ENCODE results near the gene FBXW12.
"Not testable (repeated sequence)": the region's sequence is repeated elsewhere in the genome, so short reads cannot be mapped to it uniquely, and the experiment has no call there.

The FBXW12 gene, protein sequence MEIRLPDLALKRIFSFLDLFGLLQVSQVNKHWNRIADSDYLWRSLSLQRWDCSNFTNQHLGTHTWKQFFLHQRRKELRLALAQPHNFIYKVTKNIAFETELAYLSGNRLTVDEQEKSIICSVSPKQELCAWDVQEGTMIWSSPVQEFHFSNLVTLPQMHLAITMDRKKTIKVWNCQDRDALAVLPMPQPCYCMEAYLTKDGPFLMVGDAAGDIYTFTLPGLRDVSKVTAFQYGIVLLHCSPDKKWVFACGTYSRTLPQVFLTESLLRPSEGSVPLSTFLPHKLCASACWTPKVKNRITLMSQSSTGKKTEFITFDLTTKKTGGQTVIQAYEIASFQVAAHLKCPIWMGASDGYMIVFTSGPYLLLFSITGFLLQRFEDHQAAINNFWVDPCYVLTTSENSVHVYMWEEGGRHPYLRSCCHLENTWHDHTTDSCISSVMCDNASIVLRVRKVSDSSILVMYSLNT
- 0 reads per million in 3 donors for total RNA-seq

DNA sequence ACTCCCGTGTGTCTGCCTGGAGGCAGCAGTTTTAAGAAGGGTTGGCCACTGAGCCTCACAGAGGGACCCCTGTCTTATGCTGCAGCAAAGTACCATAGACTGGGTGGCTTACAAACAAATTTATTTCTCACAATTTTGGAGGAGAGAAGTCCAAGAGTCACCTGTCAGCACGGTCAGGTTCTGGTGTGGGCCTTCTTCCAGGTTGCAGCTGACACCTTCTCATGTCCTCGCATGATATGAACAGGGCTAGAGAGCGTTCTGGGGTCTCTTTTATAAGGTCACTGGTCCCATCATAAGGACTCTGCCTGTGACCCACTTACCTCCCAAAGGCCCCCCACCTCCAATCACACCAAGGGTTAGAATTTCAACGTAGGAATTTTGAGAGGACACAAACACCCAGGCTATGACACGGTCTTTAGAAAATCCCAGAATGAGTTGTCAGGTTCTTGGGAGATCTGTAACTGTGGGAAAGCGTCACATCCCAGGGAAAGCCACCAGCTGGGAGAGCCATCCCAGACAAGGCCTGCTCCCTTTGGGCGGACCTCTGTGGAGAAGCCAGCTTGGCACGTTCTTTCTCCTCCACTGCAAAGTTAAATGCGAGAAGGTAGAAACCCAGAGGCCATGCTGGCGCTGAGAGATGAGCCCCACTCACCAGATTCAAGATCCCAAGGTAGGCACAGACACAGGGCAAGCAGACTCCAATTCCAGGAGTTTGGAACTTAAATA lies at the start of gene FBXW12:
TSS of gene FBXW12 (plus strand) at position 569 of the 726 bp plus-strand sequence. CDS start 549 bp downstream, outside the sequence.
- H3K27ac ChIP-seq (ENCODE audit: insufficient read depth, low read length, poor library complexity, severe bottlenecking) = no peak within 1 kb of the TSS
- no peak within 1 kb of the TSS for H3K4me3 ChIP-seq (ENCODE audit: insufficient read depth, low read depth, low read length, poor library complexity, severe bottlenecking)
- no peaks in the 10 kb centered on the region for H3K9me3 ChIP-seq (ENCODE audit: control insufficient read depth, low read length)
- no peaks in the 10 kb centered on the region for H3K4me1 ChIP-seq (ENCODE audit: control insufficient read depth, insufficient read depth, low read length, poor library complexity, severe bottlenecking)
- no peak for DNase-seq
- H3K27me3 ChIP-seq (replicated peaks; ENCODE audit: control insufficient read depth, insufficient read depth, low read length, poor library complexity, severe bottlenecking) = no peaks in the 10 kb centered on the region
- H3K36me3 ChIP-seq (ENCODE audit: control insufficient read depth, insufficient read depth, low read length) = no peaks in the 10 kb centered on the region

DNA sequence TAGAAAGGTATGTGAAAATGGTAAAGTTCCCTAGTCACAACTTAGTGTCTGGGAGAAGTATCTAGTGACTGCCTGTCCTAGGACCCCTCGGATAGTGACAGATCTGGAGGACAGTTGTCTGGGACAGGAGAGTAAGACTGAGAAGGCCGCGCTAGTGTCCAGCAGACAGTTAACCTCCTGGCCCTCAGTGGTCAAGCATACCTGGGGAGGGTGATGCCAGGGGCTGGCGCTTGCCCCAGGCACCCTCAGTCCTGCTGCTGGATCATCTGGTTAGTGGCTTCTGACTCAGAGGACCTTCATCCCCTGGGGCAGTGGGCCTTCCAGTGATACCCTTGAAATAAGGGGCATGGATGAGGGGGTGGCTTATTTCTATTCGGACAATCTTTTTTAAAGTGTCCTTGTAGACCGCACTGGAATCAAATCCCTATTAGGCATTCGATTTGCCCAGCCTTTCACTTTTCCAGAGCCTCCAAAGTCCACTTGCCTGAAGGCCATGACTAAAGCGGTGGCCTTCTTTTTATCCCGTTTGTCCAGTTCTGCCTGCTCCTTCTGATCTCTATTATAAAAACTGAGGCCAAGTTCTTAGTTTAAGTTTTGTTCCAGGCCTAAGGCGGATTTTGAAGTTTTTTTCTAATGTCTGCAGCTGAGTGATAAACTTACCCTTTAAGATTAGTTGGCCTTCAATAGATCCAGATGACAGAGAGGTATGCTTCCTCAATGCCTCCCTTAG lies 40.1 kb upstream of the FBXW12 start:
- H3K4me3 ChIP-seq (ENCODE audit: insufficient read depth, low read depth, low read length, poor library complexity, severe bottlenecking); H3K36me3 ChIP-seq (ENCODE audit: control insufficient read depth, insufficient read depth, low read length); H3K27ac ChIP-seq (ENCODE audit: insufficient read depth, low read length, poor library complexity, severe bottlenecking); H3K27me3 ChIP-seq (replicated peaks; ENCODE audit: control insufficient read depth, insufficient read depth, low read length, poor library complexity, severe bottlenecking); H3K4me1 ChIP-seq (ENCODE audit: control insufficient read depth, insufficient read depth, low read length, poor library complexity, severe bottlenecking); DNase-seq; H3K9me3 ChIP-seq (ENCODE audit: control insufficient read depth, low read length): not testable (repeated sequence)

DNA sequence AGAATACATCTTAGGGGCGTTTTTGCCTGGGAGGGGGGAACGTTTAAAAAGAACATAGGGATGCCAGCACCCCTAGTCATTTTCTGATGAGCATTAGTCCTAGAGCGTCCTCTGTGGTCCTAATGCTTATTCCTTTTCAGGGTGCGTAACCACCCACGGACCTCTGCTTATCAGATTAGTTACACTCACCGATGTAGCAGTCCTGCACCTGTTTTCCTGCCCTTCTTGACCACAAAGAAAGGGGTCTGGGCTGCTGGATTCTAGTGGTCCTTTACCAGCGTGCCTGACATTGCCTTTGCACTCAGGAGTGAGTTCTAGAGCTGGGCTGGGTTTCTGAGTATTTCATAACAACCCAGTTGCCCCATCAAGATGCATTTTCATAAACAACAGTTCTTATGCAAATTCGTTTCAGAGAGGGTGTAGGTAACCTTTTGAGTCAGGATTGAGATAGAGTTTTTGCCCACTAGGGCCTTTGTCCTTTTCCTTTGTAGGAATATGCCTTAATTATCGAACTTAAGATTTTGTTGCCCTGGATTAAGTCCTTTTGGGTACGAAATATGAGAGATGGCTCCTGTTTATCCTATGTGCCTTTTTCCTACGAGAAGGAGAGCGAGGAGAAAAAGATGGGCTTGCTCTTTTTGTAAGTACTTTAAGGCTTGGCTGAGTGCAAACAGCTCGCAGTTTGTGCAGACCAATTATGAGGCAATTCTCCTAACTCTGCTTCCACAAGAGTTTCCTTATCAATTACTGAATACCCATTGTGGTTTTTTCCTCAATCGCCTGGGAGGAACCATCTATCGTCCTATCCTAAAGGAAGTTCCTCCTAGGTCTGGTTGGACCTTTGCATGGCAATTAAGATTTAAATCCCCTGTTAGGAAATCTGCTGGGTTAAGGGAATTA lies 38.4 kb upstream of the FBXW12 start, which contains the start of gene SPINK8:
TSS of gene SPINK8 (minus strand) at position 316 of the 900 bp plus-strand sequence. CDS start 5,320 bp downstream, outside the sequence.
- not testable (repeated sequence) for H3K36me3 ChIP-seq (ENCODE audit: control insufficient read depth, insufficient read depth, low read length); H3K9me3 ChIP-seq (ENCODE audit: control insufficient read depth, low read length); H3K27me3 ChIP-seq (replicated peaks; ENCODE audit: control insufficient read depth, insufficient read depth, low read length, poor library complexity, severe bottlenecking); H3K4me3 ChIP-seq (ENCODE audit: insufficient read depth, low read depth, low read length, poor library complexity, severe bottlenecking); H3K4me1 ChIP-seq (ENCODE audit: control insufficient read depth, insufficient read depth, low read length, poor library complexity, severe bottlenecking); H3K27ac ChIP-seq (ENCODE audit: insufficient read depth, low read length, poor library complexity, severe bottlenecking); DNase-seq

DNA sequence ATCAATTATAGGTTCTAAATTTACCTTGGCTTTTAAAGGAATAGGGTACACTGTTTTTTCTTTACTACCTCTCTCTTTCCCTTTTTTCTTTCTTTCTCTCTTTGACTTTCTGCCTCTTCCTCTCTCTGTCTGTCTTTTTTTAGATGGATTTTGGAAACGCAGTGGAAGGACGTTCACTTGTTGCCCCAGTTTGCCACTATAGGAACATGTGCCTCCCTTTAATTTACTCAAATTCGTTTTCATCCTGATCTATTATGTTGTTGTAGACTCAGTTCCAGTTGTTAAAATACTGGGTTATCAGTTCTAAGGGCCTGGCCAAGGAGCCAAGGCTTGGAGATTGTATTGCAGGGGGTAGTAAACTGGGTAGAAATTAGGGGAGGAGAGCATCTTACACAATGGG lies 37.4 kb upstream of the FBXW12 start:
- no peaks in the 10 kb centered on the region for H3K36me3 ChIP-seq (ENCODE audit: control insufficient read depth, insufficient read depth, low read length)
- no peak overlapping the region for H3K4me3 ChIP-seq (ENCODE audit: insufficient read depth, low read depth, low read length, poor library complexity, severe bottlenecking)
- no peaks in the 10 kb centered on the region for H3K27me3 ChIP-seq (replicated peaks; ENCODE audit: control insufficient read depth, insufficient read depth, low read length, poor library complexity, severe bottlenecking)
- no peaks in the 10 kb centered on the region for H3K4me1 ChIP-seq (ENCODE audit: control insufficient read depth, insufficient read depth, low read length, poor library complexity, severe bottlenecking)
- H3K27ac ChIP-seq (ENCODE audit: insufficient read depth, low read length, poor library complexity, severe bottlenecking) = no peak overlapping the region
- no peaks in the 10 kb centered on the region for H3K9me3 ChIP-seq (ENCODE audit: control insufficient read depth, low read length)
- no peak for DNase-seq

DNA sequence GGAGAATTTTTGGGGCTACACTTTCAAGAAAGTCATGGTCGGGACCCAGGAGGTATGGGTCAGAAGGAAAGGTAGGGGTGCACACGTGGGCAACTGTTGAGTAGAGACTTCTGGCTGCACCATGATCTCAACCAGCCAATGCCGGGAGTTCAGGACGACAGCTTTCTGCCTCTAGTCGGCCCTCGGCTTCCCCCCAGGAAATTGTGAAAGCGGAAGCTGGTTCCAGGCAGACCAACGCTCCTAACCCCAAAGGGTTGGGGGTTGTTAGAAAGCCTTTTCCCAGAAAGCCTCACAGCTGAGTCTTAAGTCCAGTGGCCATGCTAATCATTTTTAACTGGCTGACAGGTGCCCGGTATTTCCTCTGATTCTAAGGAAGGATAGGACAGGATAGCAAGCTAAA lies 36.7 kb upstream of the FBXW12 start:
- not testable (repeated sequence) for DNase-seq; H3K9me3 ChIP-seq (ENCODE audit: control insufficient read depth, low read length); H3K4me3 ChIP-seq (ENCODE audit: insufficient read depth, low read depth, low read length, poor library complexity, severe bottlenecking); H3K4me1 ChIP-seq (ENCODE audit: control insufficient read depth, insufficient read depth, low read length, poor library complexity, severe bottlenecking); H3K27ac ChIP-seq (ENCODE audit: insufficient read depth, low read length, poor library complexity, severe bottlenecking); H3K27me3 ChIP-seq (replicated peaks; ENCODE audit: control insufficient read depth, insufficient read depth, low read length, poor library complexity, severe bottlenecking); H3K36me3 ChIP-seq (ENCODE audit: control insufficient read depth, insufficient read depth, low read length)

DNA sequence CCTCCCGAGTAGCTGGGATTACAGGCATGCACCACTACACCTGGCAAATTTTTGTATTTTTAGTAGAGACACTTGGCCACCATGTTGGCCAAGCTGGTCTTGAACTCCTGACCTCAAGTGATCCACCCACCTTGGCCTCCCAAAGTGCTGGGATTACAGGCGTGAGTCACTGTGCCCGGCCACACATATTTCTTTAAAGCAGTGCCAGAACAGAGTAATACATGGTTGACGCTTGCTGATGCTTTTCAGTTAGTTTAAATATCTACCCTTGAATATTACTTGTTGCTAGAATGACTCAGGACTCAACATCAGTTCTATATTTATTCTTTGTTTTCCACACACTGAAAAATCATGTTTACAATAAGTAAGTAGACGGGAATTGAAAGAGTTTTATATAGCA lies 34.5 kb upstream of the FBXW12 start:
- not testable (repeated sequence) for H3K4me3 ChIP-seq (ENCODE audit: insufficient read depth, low read depth, low read length, poor library complexity, severe bottlenecking); H3K36me3 ChIP-seq (ENCODE audit: control insufficient read depth, insufficient read depth, low read length); H3K27ac ChIP-seq (ENCODE audit: insufficient read depth, low read length, poor library complexity, severe bottlenecking); H3K4me1 ChIP-seq (ENCODE audit: control insufficient read depth, insufficient read depth, low read length, poor library complexity, severe bottlenecking); DNase-seq; H3K9me3 ChIP-seq (ENCODE audit: control insufficient read depth, low read length); H3K27me3 ChIP-seq (replicated peaks; ENCODE audit: control insufficient read depth, insufficient read depth, low read length, poor library complexity, severe bottlenecking)

DNA sequence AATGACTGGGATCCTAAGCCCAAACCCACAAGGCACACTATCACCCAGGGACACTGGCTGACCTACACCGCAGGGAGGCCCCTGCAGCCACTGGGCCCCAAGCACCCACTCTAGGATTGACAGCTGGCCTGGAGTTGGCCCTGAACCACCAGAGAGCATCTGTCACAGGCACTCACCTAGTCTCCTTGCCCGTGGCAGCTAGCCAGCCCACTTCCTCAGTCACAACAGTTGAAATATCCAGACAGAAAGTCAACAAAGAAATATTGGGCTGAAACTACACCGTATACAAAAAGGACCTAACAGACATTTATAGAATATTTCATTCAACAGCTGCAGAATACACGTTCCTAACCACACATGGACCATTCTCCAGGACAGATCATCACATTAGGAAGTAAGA lies 33.4 kb upstream of the FBXW12 start:
- H3K36me3 ChIP-seq (ENCODE audit: control insufficient read depth, insufficient read depth, low read length) = no peaks in the 10 kb centered on the region

DNA sequence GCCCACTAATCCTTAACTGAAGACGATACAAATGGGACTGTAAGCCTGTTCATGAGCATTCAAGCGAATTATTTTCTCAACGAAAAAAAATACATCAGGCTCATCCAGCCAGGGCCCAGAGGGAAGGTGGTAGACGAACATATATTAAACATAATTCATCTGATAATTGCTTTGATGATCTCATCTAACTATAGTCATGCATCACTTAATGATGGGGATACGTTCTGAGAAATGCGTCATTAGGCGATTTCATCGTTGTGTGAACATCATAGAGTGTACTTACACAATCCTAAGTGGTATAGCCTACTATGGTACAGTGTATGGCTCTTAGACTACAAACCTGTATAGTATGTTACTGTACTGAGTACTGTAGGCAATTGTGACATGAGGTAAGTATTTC lies 28.6 kb upstream of the FBXW12 start:
- Histone ChIP-seq H3K9me3 (ENCODE audit: control insufficient read depth, low read length) (no peaks in the 10 kb centered on the region), H3K4me1 (ENCODE audit: control insufficient read depth, insufficient read depth, low read length, poor library complexity, severe bottlenecking) (no peaks in the 10 kb centered on the region), H3K27me3 (replicated peaks; ENCODE audit: control insufficient read depth, insufficient read depth, low read length, poor library complexity, severe bottlenecking) (no peaks in the 10 kb centered on the region), H3K27ac (ENCODE audit: insufficient read depth, low read length, poor library complexity, severe bottlenecking) (no peak overlapping the region), H3K36me3 (ENCODE audit: control insufficient read depth, insufficient read depth, low read length) (no peaks in the 10 kb centered on the region), H3K4me3 (ENCODE audit: insufficient read depth, low read depth, low read length, poor library complexity, severe bottlenecking) (no peak overlapping the region)
- DNase-seq = no peak

More for the DNA sequence above, 33.4 kb upstream of the FBXW12 start:
- no peaks in the 10 kb centered on the region for H3K9me3 ChIP-seq (ENCODE audit: control insufficient read depth, low read length)
- no peaks in the 10 kb centered on the region for H3K27me3 ChIP-seq (replicated peaks; ENCODE audit: control insufficient read depth, insufficient read depth, low read length, poor library complexity, severe bottlenecking)
- H3K27ac ChIP-seq (ENCODE audit: insufficient read depth, low read length, poor library complexity, severe bottlenecking) = no peak overlapping the region
- DNase-seq = no peak
- no peaks in the 10 kb centered on the region for H3K4me1 ChIP-seq (ENCODE audit: control insufficient read depth, insufficient read depth, low read length, poor library complexity, severe bottlenecking)
- H3K4me3 ChIP-seq (ENCODE audit: insufficient read depth, low read depth, low read length, poor library complexity, severe bottlenecking) = no peak overlapping the region

DNA sequence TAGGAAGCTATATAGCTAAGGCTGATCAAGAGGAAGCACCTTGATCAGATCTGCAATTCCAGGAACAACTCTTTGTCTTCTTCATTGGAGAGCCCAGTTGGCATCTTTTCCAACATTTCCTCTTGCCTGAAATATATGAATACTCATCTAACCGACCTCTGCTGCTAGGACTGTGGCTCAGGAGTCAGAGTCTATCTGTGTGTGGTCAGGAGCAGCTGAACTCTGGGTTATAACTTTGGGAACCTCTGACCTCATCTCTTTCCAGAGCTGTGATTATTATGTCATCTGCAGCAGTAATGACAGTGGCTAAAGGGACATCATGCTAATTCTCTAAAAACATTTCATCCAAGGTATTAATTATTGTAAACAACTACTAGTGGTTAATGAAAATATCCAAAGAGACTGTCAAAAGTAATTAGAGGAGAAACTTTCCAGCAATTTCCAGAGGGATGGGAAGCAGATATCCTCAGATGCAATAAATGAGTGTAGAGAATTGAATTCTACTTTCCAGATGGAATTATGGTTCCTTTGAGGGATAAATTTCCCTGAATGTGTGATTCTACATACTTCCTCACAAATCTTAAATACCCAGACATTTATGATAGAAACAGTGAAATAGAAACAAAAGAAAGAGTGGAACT lies 27.0 kb upstream of the FBXW12 start:
- Histone ChIP-seq H3K4me3 (ENCODE audit: insufficient read depth, low read depth, low read length, poor library complexity, severe bottlenecking) (no peak overlapping the region), H3K9me3 (ENCODE audit: control insufficient read depth, low read length) (no peaks in the 10 kb centered on the region), H3K27ac (ENCODE audit: insufficient read depth, low read length, poor library complexity, severe bottlenecking) (no peak overlapping the region), H3K27me3 (replicated peaks; ENCODE audit: control insufficient read depth, insufficient read depth, low read length, poor library complexity, severe bottlenecking) (no peaks in the 10 kb centered on the region), H3K4me1 (ENCODE audit: control insufficient read depth, insufficient read depth, low read length, poor library complexity, severe bottlenecking) (no peaks in the 10 kb centered on the region), H3K36me3 (ENCODE audit: control insufficient read depth, insufficient read depth, low read length) (no peaks in the 10 kb centered on the region)
- no peak for DNase-seq
